C4-2B (cell line): Measurements from ENCODE around the gene DLGAP1.

Source experiments
- ZFX ChIP-seq: fragments of 450-650 bp; IDR thresholded peaks from 2 replicates; pipeline ENCODE4 v1.6.1; 2017
- TF ChIP-seq, protein P1 (sequence below): fragments of 450-650 bp; conservative IDR thresholded peaks from 2 replicates; pipeline ENCODE4 v1.5.1; 2017; ENCODE audit warnings: mild to moderate bottlenecking

DNA sequence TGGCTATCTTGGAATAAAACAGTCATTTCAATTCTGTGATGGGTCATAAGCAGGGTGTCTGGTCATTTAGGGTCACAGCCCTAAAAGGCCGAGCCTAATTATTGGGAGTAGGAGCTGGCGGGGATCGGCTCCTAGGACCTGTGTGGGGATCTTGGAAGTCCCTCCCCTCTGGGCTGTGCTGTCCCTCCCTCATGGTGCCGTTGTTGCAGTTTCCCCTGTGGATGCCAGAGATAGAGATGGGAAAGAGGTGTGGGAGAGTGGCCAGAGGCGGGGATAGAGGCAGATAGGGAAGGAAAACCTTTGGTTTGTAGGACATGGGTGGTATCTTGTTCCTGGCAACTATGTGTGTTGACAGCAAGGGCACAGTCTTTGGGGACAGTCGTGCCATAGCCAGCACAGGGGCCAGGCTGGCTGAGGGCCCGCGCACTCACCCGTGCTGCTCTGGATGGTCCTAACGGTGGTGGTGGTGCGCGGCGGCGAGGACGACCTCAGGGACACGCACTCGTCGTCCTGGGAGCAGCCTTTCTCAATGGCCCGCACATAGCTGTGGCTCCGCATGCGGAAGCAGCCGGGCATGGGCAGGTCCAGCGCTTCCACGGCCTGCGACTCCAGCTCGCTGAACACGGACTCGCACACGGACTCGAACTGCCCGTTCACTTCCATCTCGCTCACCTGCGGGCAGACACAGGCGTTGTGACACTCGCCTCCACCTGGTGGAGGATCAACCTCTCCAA is 726.2 kb downstream of the DLGAP1 start:
- TF ChIP-seq, protein P1, sequence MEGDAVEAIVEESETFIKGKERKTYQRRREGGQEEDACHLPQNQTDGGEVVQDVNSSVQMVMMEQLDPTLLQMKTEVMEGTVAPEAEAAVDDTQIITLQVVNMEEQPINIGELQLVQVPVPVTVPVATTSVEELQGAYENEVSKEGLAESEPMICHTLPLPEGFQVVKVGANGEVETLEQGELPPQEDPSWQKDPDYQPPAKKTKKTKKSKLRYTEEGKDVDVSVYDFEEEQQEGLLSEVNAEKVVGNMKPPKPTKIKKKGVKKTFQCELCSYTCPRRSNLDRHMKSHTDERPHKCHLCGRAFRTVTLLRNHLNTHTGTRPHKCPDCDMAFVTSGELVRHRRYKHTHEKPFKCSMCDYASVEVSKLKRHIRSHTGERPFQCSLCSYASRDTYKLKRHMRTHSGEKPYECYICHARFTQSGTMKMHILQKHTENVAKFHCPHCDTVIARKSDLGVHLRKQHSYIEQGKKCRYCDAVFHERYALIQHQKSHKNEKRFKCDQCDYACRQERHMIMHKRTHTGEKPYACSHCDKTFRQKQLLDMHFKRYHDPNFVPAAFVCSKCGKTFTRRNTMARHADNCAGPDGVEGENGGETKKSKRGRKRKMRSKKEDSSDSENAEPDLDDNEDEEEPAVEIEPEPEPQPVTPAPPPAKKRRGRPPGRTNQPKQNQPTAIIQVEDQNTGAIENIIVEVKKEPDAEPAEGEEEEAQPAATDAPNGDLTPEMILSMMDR: no peak
- TF ChIP-seq ZFX: no peak
